AG04449 (cell line): ENCODE data around the gene GADD45G.

Experiments
- CTCF ChIA-PET: fragments of 350-600 bp; formaldehyde crosslinking; extraction: SDS; loops from one replicate; lab custom pipeline; 2021; ENCODE audit warnings: antibody characterized with exemption; lab: Yijun Ruan, JAX
- POLR2A ChIA-PET: fragments of 400-600, 350-600 bp; formaldehyde crosslinking; extraction: SDS; loops from one replicate; lab custom pipeline; 2020; ENCODE audit warnings: antibody characterized with exemption, inconsistent platforms; lab: Yijun Ruan, JAX
- DNase-seq: peaks from one replicate; pipeline ENCODE4 v3.0.0-alpha.2; 2010; ENCODE audit warnings: low read depth, low spot score
- H3K4me3 ChIP-seq: 2 replicates; pipeline ENCODE4 v1.5.1; 2011; ENCODE audit warnings: low read depth, mild to moderate bottlenecking, control low read depth, low read length
- TF ChIP-seq, protein P1 (sequence below): IDR thresholded peaks from one replicate; pipeline ENCODE4 v1.5.1; 2011; ENCODE audit warnings: mild to moderate bottlenecking, moderate library complexity, low read length, control low read depth, inconsistent platforms; ENCODE audit not compliant: insufficient read depth; ENCODE audit errors: missing control alignments

Gene GADD45G

DNA sequence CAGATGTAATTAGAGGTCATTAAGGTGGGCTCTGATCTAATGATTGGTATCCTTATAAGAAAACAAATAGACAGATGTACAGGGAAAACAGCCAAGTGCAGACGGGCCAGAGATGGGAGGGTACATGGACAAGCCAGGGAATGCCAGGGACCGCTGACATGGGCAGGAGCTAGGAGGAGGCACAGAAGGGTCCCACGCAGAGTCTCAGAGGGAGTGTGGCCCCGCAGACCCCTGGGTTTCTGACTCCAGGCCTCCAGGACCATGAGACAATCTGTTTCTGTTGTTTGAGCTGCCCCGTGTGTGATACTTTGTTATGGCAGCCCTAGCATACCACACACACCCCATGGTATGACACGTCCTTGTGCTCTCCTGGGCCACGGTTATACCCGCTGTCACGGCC, 29.1 kb downstream of the GADD45G start:
- DNase-seq = no peak
- H3K4me3 ChIP-seq = no peak overlapping the region
- TF ChIP-seq, protein P1, sequence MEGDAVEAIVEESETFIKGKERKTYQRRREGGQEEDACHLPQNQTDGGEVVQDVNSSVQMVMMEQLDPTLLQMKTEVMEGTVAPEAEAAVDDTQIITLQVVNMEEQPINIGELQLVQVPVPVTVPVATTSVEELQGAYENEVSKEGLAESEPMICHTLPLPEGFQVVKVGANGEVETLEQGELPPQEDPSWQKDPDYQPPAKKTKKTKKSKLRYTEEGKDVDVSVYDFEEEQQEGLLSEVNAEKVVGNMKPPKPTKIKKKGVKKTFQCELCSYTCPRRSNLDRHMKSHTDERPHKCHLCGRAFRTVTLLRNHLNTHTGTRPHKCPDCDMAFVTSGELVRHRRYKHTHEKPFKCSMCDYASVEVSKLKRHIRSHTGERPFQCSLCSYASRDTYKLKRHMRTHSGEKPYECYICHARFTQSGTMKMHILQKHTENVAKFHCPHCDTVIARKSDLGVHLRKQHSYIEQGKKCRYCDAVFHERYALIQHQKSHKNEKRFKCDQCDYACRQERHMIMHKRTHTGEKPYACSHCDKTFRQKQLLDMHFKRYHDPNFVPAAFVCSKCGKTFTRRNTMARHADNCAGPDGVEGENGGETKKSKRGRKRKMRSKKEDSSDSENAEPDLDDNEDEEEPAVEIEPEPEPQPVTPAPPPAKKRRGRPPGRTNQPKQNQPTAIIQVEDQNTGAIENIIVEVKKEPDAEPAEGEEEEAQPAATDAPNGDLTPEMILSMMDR = no peak
- ChIA-PET CTCF (interaction anchor here (1.4 kb wide), 1 partner anchor 31 kb away, joined by 4 read pairs; no protein-coding TSS in a partner anchor), POLR2A (no interaction called here)

DNA sequence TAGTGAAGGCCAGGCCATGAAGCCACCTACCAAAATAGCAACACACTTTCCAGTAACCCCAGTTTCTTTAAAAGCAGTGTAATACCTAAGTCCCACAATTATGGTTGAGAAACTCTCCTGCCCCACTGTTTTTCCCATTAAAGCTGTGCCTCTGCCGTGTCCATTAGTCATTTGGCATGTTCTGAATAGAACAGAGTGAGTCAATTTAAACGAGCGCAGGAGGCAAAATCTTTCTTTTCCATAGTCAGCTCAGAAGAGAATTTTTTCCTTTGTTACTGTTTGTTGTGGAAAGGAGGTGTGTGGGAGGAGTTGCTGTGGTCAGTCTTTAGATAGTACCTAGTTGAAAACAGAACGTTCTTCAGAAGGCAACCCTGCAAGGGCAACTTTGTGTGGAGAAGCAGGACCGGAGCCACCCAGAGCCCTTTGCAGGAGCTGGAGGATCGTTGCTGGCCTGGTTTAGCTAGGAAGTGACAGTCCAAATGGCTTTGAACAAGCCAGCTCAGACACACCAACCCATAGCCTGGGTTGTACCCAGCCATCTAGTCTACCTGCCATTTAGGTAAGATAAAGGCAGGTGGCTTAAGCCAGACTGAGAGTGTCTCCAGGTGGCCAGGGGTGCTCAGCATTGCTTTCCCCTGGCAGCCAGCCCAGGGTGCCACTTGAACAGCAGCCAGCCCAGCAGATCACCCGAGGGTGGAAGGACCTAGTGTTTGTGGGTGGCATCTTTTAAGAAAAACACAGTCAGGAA, 30.4 kb downstream of the GADD45G start:
- no peak overlapping the region for H3K4me3 ChIP-seq
- CTCF ChIA-PET = interaction anchor here (1.4 kb wide), 1 partner anchor 33 kb away, joined by 4 read pairs; no protein-coding TSS in a partner anchor
- POLR2A ChIA-PET = no interaction called here
- DNase-seq = no peak
- TF ChIP-seq, protein P1 = no peak

DNA sequence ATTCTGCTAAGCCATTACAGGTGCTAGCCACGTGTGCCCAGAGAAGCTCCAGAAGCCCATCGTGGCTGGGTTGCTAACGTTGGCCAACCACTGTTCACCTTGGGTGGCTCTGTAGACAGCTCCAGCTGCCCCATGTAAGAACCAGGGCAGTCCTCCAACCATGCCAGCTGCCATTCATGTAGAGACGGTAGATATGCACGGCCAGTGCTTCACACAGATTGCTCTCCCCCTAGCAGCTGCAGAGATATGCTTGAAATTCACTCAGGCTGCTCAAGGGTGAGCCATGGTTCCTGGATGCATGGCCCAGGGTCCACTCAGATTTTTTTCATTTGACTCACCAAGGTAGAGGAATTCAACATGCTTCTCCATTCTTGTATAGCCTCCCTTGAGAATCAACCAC, 31.0 kb downstream of the GADD45G start:
- CTCF ChIA-PET = no interaction called here
- no peak overlapping the region for H3K4me3 ChIP-seq
- POLR2A ChIA-PET = no interaction called here
- no peak for DNase-seq
- TF ChIP-seq, protein P1 = no peak

DNA sequence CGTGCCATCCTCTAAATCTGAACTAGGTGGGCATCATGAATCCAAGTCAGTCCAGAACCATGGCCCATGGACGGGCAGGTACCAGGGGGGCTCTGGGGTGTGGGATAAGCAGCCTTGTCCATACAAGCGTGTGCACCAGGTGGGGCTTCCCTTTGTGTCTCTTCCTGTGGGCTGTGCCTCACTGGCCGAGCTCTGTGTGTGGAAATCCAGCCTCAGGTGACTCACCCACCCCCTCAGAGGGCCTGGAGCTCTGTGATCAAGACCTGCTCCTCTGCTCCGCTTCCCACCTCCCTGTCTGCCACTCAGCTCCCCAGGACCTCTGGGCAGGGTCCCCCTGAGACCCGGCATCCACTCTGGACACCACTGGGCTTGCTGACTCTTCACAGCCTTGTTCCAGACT, 33.0 kb downstream of the GADD45G start:
- POLR2A ChIA-PET = no interaction called here
- no peak for DNase-seq
- TF ChIP-seq, protein P1 = no peak
- CTCF ChIA-PET = no interaction called here
- no peak overlapping the region for H3K4me3 ChIP-seq

DNA sequence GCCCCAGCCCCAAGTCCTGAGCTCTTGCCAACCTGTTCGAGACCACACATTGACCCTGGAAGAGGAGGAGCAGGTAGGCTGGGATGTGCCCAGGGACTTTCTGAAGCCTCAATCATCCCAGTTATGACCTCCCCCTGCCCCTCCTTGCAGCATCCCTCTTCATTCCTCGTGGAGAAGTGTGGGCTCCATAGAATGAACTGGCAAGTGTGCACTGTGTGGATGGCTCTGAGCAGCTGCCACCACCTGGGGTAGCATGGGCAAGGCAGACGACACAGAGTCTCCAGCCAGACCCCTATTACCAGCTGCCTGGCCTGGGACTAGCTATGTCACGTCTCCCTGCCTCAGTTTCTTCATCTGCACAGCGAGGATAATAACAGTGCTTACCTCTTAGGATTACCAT, 33.5 kb downstream of the GADD45G start:
- DNase-seq = no peak
- ChIA-PET POLR2A (no interaction called here), CTCF (no interaction called here)
- TF ChIP-seq, protein P1 = no peak
- H3K4me3 ChIP-seq = no peak overlapping the region

DNA sequence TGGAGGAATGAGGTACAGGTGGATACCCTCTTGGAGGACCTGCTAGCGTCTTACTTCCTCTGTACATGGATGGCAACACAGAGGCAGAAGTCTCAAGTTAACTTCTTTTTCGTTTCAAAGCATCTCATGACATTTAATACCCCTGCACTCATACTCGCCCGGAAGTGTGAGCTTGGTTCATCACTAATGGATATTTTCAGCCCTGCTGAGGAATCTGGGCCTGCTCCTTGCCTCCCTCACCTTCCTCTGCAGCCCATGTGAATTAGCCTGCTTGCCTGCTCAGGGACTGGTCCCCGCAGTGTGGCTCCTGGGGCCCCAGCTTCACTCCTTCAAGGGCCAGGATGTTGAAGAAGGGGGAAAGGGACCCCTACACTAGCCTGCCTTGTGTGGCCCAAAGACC, 34.1 kb downstream of the GADD45G start:
- no peak for DNase-seq
- TF ChIP-seq, protein P1 = no peak
- ChIA-PET CTCF (no interaction called here), POLR2A (no interaction called here)
- no peak overlapping the region for H3K4me3 ChIP-seq
